ENCODE results near the gene SNED1.

The SNED1 gene

GRCh38 chr2:240997856-240998705, at the start of gene SNED1:
SNED1 (plus strand) TSS chr2:240998618; CDS start chr2:240998838, 220 bp downstream.
- DNase-seq: no peak

DNA sequence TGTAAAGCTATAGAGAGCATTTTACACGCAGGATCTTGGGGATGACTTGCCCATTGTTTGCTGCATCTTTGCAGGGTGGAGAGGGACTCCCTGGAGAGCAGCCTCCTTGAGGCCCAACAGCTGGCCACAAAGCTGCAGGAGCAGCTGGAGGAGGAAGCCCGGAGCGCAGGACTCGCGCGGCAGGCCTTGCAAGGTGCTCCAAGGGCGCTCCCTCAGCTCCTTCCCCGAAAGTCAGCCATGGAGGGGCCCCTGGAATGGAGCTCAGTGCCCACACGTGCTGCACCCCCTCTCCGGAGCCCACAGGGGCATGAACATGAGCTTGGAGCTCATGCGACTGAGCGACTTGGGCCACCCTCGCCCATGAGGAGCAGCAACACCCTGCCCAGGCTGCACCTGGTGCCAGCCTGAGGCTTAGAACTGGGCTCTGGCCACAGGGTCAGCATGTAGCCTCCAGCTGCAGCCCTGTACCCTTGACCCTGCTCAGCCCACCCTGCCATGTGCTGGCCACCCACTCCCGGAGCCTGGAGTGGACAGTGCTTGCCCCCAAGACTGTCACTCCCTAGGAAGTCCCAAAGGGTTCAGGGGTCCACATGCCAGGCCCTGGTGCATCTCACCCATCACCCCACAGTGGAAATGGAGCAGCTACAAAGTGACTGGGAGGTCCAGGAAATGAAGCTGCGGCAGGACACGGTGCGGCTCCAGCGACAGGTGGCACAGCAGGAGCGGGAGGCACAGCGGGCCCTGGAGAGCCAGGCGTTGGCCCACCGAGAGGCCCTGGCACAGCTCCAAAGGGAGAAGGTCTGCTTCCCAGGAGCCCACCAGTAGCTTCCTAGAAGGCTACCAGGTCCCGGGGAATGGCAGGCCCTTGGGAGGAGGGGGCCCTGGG, 49.3 kb upstream of the SNED1 start:
- DNase-seq: no peak

GRCh38 chr2:240949791-240950705, 48.4 kb upstream of the SNED1 start:
- no peak for DNase-seq

DNA sequence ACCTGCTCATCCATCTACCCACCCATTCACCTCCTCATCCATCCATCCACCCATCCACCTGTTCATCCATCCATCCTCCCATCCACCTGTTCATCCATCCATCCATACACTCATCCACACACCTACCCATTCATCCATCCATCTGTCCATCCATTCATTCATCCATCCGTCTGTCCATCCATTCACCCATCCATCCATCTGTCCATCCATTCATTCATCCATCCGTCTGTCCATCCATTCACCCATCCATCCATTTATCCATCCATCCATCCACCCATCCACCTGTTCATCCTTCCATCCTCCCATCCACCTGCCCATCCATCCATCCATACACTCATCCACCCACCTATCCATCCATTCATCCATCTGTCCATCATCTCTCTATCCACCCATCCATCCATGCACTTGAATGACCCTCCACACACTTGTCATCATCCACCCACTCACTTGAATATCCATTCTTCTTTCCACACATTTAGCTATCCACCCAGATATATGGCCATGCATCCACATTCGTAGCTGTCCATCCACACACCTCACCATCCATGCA, 47.3 kb upstream of the SNED1 start:
- DNase-seq: no peak

DNA sequence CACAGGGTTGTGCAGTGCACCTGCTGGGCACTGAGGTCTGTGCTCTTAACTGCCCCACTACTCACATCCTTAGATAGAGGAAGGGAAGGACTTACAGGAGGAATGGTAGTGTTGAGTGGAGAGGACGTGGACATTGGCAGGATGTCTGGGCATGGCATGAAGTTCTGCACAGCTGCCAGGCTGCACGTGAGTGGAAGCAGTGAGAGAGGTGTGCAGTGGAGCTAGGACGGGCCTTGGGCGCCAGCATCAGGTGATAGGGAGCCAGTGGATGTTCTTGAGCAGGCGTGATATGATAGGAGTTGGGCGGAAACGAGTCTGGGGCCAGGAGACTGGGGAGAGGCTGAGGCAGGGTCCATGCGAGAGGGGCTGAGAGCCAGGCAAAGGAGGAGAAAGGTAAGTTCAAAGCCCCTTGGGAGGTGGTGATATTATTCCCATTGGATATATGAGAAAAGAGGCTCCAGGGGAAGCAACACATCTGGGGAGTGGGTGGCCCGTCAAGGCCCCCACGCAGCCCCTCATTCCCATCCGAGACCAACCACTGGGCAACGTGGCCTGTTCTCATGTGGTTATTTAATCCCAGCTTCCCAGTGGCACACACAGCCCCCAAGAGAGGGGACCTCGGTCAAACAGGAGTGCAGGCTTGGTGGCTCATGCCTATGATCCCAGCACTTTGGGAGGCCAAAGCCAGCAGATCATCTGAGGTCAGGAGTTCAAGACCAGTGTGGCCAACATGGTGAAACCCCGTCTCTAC, 45.7 kb upstream of the SNED1 start:
- DNase-seq: no peak

GRCh38 chr2:240953426-240954410, 44.7 kb upstream of the SNED1 start:
- DNase-seq: no peak

GRCh38 chr2:240954436-240955305, 43.7 kb upstream of the SNED1 start:
- no peak for DNase-seq

DNA sequence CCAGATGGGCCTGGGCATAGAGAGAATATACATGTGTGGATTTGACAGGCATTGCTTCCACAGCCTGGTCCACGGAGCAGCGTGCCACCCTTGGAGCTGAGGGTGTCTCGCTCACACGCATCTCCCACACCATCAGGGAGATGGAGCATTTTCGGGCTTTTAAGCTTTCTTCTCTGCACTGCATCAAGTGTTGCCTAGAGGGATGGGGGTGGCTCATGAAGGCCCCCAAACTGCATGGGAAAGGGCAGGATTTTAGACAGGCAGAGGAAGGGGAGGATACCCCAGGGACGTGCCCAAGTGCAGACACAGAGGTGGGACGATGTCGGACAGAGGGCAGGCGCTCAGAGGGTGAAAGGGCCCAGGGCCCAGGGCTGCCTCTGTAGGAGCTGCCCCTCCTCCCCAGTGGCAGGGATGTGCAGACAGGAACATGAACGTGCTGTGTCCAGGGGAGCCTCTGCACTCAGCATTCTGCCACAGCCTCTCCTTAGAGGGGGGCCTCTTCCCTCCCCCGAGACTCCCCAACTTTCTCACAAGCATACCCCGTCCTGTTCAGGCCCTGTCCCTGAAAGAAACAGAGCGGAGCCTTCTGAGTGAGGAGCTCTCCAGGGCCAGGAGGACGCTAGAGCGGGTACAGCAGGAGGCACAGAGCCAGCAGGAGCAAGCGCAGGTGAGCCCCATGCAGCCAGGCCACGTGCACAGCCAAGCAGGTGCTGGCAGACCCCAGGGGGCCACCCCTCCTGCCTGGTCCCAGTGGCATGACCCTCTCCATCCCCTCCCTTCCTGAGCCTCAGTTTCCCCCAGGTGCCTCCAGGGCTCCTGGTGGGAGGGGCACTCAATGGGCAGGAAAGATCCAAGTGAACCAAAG, 42.9 kb upstream of the SNED1 start:
- no peak for DNase-seq

DNA sequence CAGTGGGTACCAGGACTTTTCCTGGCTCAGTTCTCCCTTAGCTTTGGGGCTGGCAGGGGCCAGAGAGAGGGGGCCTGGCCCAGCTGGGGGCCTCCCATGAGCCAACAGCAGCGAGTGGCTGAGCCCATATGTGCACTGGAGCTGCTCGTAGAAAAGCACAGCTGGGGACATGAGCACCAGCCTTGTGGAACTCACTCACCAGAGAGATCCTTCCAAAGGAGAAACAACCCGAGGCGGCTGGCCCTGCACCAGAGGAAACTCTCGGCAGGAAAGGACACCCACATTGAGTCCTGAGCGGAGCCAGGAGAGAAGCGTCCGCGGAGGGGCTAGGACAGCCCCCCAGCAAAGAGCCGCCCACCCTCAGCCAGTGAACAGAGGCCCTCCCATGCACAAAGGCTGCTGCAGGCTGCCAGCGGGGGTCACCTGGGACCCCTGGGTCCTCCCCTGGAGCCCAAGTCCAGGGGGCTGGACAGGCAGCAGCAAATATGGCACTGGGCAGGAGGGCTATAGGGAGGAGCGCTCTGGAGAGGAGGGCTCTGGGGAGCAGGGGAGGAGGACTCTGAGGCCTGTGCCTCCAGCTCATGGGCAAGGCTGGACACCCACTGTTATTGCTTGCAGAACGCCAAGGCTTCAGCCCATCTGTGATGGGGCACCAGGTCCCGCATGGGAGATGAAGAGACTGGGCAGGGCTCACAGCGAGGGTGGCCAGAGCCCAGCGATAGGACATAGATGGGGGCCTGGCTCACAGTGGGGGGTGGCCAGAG, 42.1 kb upstream of the SNED1 start:
- no peak for DNase-seq

- no peak for DNase-seq
These were observed 41.3 kb upstream of the SNED1 start for GRCh38 chr2:240956935-240957655.

DNA sequence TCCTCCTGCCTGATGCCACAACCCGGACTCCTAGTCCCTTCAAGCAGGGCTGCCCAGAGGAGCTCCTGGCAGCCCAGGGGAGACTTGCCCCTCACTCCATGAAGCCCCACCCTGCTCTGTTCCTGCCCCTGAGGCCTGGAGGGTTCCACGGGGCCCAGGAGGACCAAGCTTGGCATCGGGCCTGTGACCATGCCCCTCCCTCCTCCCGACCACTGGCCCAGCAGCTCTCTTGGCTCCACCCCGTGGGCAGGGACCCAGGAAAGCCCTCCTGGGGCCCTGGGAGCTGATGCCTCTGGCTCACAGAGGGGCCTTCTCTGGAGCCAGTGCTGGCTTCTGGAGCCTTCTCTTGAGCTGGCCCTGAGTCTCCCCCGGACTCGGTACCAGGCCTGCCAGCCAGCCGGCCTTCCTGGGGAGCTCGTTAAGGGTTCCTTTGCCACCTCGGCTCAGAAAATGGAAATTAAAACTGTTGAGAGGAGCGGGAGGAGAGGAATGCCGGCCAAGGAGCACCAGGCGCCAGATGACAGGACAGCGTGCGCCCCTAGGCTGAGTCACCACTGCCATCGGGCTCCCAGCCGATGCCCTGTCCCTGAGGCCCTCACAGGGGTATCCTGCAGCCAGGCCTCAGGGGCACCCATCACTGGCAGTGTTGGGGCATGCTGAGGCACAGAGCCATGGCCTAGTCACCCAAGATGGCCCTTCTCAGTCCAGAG, 40.6 kb upstream of the SNED1 start:
- no peak for DNase-seq

GRCh38 chr2:240958366-240959213, 39.8 kb upstream of the SNED1 start:
- DNase-seq: no peak

DNA sequence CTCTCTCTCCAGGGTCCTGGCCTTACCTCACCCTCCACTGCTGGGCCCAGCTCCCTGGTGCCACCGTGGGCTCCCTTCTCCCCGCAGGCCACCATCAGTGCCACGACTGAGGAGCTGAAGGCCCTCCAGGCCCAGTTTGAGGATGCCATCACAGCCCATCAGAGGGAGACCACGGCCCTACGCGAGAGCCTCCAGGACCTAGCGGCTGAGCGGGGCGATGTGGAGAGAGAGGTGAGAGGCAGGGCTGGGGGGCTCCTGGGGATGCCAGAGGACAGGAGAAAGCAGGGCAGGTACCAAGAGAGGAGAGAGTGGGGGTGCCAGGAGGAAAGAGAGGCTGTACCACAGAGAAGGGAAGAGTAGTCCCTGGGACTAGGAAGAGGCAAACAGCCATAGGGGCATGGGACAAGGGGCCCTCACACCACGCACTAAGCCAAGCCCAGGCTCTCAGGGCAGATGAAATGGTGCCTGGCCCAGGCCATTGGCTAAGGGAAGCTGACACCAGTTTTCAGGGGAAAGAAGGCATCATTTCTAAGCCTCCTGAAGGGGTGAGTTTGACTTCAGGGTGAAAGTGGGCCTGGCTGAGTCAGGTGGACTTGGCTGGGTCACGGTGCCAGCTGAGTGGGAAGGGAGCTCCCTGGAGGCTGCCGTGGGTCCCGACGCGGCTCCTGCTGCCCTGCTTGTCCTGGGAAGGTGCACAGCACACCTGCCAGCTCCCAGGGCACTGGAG, 39.0 kb upstream of the SNED1 start:
- DNase-seq: no peak

GRCh38 chr2:240959941-240960308, 38.5 kb upstream of the SNED1 start:
- no peak for DNase-seq
